Measurements from ENCODE around the gene CCM2L. TPM values are rescaled to one million over a fixed set of nuclear protein-coding genes. Genes with fewer than 3 reads are reported as not detected.

The CCM2L gene
- total and polyA plus RNA-seq, 7 donors, result 3.3 to 7.3 (median 4.0) TPM

DNA sequence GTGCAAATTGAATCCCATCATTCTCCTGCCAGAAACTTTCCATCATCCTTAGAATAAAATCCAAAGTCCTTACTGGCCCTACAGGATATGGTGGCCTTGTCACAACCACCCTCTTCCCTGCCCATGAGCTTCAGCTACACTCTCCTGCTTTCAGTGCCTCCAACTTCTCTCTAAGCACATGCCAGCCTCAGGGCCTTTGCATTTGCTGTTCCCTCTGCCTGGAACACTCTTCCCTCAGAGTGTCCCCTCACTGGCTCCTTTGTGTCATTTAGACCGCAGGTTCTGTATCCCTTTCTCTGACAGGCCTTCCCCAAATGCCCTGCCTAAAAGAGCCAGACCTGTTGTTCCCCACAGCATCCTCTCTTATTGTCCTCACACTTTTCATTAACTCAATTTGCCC is 60.0 kb downstream of the CCM2L start:
- WGBS, 3 donors, result 79 to 94% (median 88%) methylated on average over 1 of the region's 1 CpG
- no peak overlapping the region for H3K27ac ChIP-seq
- TF ChIP-seq, protein P1, sequence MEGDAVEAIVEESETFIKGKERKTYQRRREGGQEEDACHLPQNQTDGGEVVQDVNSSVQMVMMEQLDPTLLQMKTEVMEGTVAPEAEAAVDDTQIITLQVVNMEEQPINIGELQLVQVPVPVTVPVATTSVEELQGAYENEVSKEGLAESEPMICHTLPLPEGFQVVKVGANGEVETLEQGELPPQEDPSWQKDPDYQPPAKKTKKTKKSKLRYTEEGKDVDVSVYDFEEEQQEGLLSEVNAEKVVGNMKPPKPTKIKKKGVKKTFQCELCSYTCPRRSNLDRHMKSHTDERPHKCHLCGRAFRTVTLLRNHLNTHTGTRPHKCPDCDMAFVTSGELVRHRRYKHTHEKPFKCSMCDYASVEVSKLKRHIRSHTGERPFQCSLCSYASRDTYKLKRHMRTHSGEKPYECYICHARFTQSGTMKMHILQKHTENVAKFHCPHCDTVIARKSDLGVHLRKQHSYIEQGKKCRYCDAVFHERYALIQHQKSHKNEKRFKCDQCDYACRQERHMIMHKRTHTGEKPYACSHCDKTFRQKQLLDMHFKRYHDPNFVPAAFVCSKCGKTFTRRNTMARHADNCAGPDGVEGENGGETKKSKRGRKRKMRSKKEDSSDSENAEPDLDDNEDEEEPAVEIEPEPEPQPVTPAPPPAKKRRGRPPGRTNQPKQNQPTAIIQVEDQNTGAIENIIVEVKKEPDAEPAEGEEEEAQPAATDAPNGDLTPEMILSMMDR (IDR thresholded peaks at IDR 0.05), result no peak
- intact Hi-C loops (cut with DNase I), result no loop called here
- H3K4me3 ChIP-seq, result no peak overlapping the region
- H3K4me1 ChIP-seq, result no peaks in the 10 kb centered on the region
- ATAC-seq (no peak), DNase-seq (no peak)
- H3K9me3 ChIP-seq, result no peaks in the 10 kb centered on the region
- H3K36me3 ChIP-seq (ENCODE audit: insufficient read depth in 1 of 2, low read depth in 1 of 2), result no peaks in the 10 kb centered on the region
- peaks cover 0 to 2% (median 0%) of the 10 kb centered on the region in 3 donors for H3K27me3 ChIP-seq (ENCODE audit: insufficient read depth in 3 of 3, low read length in 2 of 3)

GRCh38 chr20:32070690-32071213 is 60.5 kb downstream of the CCM2L start:
- no peaks in the 10 kb centered on the region for H3K9me3 ChIP-seq
- H3K27me3 ChIP-seq (ENCODE audit: insufficient read depth in 3 of 3, low read length in 2 of 3), result peaks cover 0 to 2% (median 0%) of the 10 kb centered on the region in 3 donors
- H3K4me1 ChIP-seq, result no peaks in the 10 kb centered on the region
- no peak overlapping the region for H3K4me3 ChIP-seq
- H3K36me3 ChIP-seq (ENCODE audit: insufficient read depth in 1 of 2, low read depth in 1 of 2), result no peaks in the 10 kb centered on the region
- ATAC-seq (no peak), DNase-seq (no peak)
- WGBS, 3 donors, result 41 to 45% (median 45%) methylated on average over 4 of the region's 4 CpGs
- no peak overlapping the region for H3K27ac ChIP-seq
- intact Hi-C loops (cut with DNase I), result no loop called here
- TF ChIP-seq, protein P1 (IDR thresholded peaks at IDR 0.05), result no peak

GRCh38 chr20:32071395-32072167 is 61.3 kb downstream of the CCM2L start:
- WGBS, 3 donors, result 72 to 76% (median 72%) methylated on average over 17 of the region's 17 CpGs
- Histone ChIP-seq H3K4me1 (no peaks in the 10 kb centered on the region), H3K36me3 (ENCODE audit: insufficient read depth in 1 of 2, low read depth in 1 of 2) (no peaks in the 10 kb centered on the region)

GRCh38 chr20:32072168-32072750 is 62.0 kb downstream of the CCM2L start:
- ATAC-seq (no peak), DNase-seq (no peak)
- WGBS, 3 donors, result 56 to 66% (median 59%) methylated on average over 6 of the region's 6 CpGs
- Histone ChIP-seq H3K4me1 (no peaks in the 10 kb centered on the region), H3K27me3 (ENCODE audit: insufficient read depth in 3 of 3, low read length in 2 of 3) (peaks cover 0 to 2% (median 0%) of the 10 kb centered on the region in 3 donors), H3K36me3 (ENCODE audit: insufficient read depth in 1 of 2, low read depth in 1 of 2) (no peaks in the 10 kb centered on the region), H3K4me3 (no peak overlapping the region), H3K27ac (no peak overlapping the region), H3K9me3 (no peaks in the 10 kb centered on the region)
- intact Hi-C loops (cut with DNase I), result no loop called here
- TF ChIP-seq, protein P1 (IDR thresholded peaks at IDR 0.05), result no peak

More at GRCh38 chr20:32071395-32072167, 61.3 kb downstream of the CCM2L start:
- intact Hi-C loops (cut with DNase I), result no loop called here
- no peak overlapping the region for H3K4me3 ChIP-seq
- DNase-seq, result no peak
- TF ChIP-seq, protein P1 (IDR thresholded peaks at IDR 0.05), result no peak
- H3K9me3 ChIP-seq, result no peaks in the 10 kb centered on the region
- ATAC-seq, result no peak
- H3K27ac ChIP-seq, result no peak overlapping the region
- H3K27me3 ChIP-seq (ENCODE audit: insufficient read depth in 3 of 3, low read length in 2 of 3), result peaks cover 0 to 2% (median 0%) of the 10 kb centered on the region in 3 donors

Data from psoas muscle (tissue), 8 donors.